Epithelial cell of proximal tubule (primary cell): Measurements from ENCODE around the gene ZDHHC14. TPM values are rescaled to one million over a fixed set of nuclear protein-coding genes. Genes with fewer than 3 reads are reported as not detected.

Source experiments
- DNase-seq: peaks from one replicate; pipeline ENCODE4 v3.0.0-alpha.2; 2011; ENCODE audit warnings: low read depth
- H3K4me3 ChIP-seq: 2 replicates; pipeline ENCODE4 v1.5.1; 2011; ENCODE audit warnings: low read depth, mild to moderate bottlenecking, low read length
- CTCF ChIP-seq: conservative IDR thresholded peaks from 2 replicates; pipeline ENCODE4 v1.5.1; 2012; ENCODE audit warnings: low read depth, mild to moderate bottlenecking, low read length
- total RNA-seq: library from RNA; depleted of rRNA; stranded (reverse); fragments of >200 nt; gene quantifications from 2 replicates; pipeline ENCODE4 v1.2.3, GENCODE V29; 2015

The ZDHHC14 gene
- total RNA-seq, 1 donor from 2014 or later = 21.4 TPM

GRCh38 chr6:157669747-157670216 is 288.8 kb downstream of the ZDHHC14 start:
- H3K4me3 ChIP-seq = no peak overlapping the region
- no peak for DNase-seq
- no peak for TF ChIP-seq CTCF

- no peak overlapping the region for H3K4me3 ChIP-seq
- TF ChIP-seq CTCF = no peak
- DNase-seq = no peak
These were observed 289.6 kb downstream of the ZDHHC14 start for GRCh38 chr6:157670466-157671186.

GRCh38 chr6:157672726-157673412 is 291.9 kb downstream of the ZDHHC14 start:
- no peak overlapping the region for H3K4me3 ChIP-seq
- DNase-seq = no peak
- no peak for TF ChIP-seq CTCF

GRCh38 chr6:157673596-157673995 is 292.6 kb downstream of the ZDHHC14 start:
- DNase-seq = no peak
- TF ChIP-seq CTCF = no peak
- no peak overlapping the region for H3K4me3 ChIP-seq

- no peak overlapping the region for H3K4me3 ChIP-seq
- no peak for DNase-seq
- TF ChIP-seq CTCF = no peak
These were observed 293.1 kb downstream of the ZDHHC14 start for GRCh38 chr6:157674061-157674460.

GRCh38 chr6:157675831-157676230 is 294.8 kb downstream of the ZDHHC14 start:
- H3K4me3 ChIP-seq = no peak overlapping the region
- TF ChIP-seq CTCF = no peak
- no peak for DNase-seq

GRCh38 chr6:157676241-157676640 is 295.3 kb downstream of the ZDHHC14 start:
- no peak for DNase-seq
- no peak for TF ChIP-seq CTCF
- H3K4me3 ChIP-seq = no peak overlapping the region
